Testis (tissue), 2 donors: ENCODE measurements around the gene EVC2.

Experiments
- POLR2A ChIP-seq: fragments of 450-650 bp; IDR thresholded peaks from one replicate; pipeline ENCODE4 v1.6.1; 2017; ENCODE audit warnings: antibody characterized with exemption, mild to moderate bottlenecking, moderate library complexity
- TF ChIP-seq, protein P1 (sequence below), 3 experiments: fragments of 450-650 bp in 2 of 3; fragments of 200-600 bp in 1 of 3; sonication (generic) in 1 of 3; IDR thresholded peaks; one replicate each; pipeline ENCODE4 v1.5.1; 2016 to 2019; ENCODE audit warnings: antibody characterized with exemption in 3 of 3, mild to moderate bottlenecking in 2 of 3, moderate library complexity in 1 of 3

DNA sequence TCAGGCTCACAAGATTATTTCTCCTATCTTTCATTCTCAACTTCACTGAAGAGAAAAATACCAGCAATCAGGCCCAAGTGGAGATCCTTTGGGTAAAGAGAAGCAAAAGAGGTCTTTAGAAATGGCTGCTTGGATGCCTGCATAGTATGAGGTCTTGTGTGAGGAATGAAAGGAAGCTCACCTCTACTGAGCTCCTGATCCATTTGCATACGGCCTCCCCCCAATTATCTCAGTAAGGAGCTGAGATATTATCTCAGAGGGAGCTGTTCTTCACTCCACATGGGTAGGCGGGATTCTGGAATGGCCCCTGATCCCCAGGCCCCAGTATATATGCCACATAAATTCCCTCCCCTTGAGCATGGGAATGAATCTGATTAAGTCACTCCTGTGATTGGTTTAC is 75.8 kb downstream of the EVC2 start:
- TF ChIP-seq, protein P1, sequence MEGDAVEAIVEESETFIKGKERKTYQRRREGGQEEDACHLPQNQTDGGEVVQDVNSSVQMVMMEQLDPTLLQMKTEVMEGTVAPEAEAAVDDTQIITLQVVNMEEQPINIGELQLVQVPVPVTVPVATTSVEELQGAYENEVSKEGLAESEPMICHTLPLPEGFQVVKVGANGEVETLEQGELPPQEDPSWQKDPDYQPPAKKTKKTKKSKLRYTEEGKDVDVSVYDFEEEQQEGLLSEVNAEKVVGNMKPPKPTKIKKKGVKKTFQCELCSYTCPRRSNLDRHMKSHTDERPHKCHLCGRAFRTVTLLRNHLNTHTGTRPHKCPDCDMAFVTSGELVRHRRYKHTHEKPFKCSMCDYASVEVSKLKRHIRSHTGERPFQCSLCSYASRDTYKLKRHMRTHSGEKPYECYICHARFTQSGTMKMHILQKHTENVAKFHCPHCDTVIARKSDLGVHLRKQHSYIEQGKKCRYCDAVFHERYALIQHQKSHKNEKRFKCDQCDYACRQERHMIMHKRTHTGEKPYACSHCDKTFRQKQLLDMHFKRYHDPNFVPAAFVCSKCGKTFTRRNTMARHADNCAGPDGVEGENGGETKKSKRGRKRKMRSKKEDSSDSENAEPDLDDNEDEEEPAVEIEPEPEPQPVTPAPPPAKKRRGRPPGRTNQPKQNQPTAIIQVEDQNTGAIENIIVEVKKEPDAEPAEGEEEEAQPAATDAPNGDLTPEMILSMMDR (IDR thresholded peaks at IDR 0.05) = no peak
- TF ChIP-seq POLR2A = no peak
